ENCODE measurements around the gene ZFPM1.

Gene ZFPM1

GRCh38 chr16:88418869-88419268 lies 34.2 kb upstream of the ZFPM1 start:
- DNase-seq = no peak

DNA sequence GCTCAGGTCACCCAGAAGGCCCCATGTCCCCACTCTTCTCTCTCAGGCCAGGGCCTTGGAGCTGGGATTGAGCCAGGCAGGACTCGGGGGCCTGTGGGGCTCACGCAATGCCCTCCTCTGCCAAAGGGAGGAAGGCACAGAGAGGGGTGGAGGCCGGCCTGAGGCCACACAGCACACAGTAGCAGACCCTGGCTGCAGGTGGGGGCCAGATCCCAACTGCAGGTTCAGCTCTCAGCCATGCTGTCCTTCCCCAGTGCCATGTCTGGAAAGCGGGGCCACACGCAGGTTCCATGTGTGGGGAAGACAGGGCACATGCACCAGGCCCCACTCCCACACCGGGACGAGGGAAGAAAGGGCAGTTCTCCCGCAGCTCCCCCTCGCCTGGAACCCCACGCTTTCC lies 33.3 kb upstream of the ZFPM1 start:
- no peak for DNase-seq

DNA sequence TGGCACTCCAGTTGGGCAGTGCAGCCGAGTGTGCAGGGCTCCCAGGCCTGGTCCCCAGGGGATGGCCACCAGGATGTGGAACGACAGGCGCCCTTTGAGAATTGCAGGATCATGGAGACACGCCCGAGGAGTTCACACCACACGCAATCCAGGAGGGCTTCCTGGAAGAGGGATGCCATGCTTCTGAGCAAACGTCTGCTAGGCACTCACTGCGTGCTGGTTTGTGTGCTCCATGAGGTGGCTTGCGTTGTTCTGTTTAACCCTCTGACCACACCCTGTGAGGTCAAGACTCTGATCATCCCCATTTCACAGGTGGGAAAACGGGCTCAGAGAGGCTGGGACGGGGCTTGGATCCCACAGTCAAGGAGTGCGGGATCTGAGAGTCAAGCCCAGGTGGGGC lies 32.6 kb upstream of the ZFPM1 start:
- DNase-seq = no peak

DNA sequence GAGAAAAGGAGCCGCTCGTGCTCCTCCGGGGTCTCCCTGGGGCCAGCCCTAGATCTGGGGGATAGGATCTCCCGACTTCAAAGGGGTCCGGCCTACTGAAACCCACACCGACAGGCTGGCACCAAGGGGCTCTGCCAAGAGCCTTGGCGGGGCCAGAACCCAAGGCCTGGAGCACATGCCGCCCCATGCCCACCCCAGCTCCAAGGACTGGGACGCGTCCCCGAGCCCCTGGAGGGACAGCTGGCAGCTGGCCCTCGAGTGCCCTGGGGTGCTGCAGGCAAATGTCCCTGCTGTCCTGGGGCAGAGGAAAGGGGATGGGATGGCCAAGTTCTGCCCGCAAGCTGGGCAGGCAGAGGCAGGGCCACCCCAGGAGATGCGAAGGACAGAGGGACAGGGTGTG lies 31.8 kb upstream of the ZFPM1 start:
- no peak for DNase-seq

DNA sequence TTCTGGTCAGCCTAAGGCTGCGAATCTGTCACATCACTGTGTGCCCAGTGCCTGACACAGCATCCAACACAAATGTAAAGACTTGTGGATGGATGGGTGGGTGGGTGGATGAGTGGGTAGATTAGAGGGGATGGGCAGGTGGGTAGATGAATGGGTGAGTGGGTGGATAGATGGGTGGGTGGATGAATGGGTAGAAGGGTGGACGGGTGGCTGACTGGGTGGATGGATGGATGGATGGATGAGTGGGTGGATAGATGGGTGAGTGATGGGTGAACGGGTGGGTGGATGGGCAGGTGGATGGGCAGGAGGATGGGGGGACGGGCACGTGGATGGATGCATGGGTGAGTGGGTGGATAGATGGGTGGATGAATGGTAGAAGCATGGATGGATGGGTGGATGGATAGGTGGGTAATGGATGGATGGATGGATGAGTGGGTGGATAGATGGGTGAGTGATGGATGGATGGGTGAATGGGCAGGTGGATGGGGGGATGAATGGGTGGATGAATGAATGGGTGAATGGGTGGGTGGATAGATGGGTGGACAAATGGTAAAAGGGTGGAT lies 31.1 kb upstream of the ZFPM1 start:
- DNase-seq = no peak

DNA sequence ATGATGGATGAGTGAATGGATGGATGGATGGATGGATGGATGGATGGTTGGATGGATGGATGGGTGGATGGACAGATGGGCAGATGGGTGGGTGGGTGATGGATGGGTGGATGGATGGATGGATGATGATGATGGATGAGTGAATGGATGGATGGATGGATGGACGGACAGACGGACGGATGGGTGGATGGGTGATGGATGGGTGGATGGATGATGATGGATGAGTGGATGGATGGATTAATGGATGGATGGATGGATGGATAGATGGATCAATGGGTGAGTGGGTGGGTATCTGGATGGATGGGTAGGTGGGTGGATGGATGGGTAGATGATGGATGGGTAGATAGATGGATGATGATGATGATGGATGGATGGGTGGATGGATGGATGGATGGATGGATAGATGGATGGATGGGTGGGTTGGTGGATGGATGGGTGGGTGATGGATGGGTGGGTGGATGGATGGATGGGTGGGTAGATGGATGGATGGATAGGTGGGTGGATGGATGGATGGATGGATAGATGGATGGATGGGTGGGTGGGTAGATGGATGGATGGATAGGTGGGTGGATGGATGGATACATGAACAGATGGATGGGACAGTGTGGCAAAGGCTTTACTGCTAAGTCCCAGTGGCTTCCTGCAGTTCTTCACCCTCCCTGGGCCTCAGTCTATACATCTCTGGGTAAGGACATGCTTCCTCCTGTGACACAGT lies 30.2 kb upstream of the ZFPM1 start:
- no peak for DNase-seq

GRCh38 chr16:88423448-88423850 lies 29.6 kb upstream of the ZFPM1 start:
- no peak for DNase-seq

DNA sequence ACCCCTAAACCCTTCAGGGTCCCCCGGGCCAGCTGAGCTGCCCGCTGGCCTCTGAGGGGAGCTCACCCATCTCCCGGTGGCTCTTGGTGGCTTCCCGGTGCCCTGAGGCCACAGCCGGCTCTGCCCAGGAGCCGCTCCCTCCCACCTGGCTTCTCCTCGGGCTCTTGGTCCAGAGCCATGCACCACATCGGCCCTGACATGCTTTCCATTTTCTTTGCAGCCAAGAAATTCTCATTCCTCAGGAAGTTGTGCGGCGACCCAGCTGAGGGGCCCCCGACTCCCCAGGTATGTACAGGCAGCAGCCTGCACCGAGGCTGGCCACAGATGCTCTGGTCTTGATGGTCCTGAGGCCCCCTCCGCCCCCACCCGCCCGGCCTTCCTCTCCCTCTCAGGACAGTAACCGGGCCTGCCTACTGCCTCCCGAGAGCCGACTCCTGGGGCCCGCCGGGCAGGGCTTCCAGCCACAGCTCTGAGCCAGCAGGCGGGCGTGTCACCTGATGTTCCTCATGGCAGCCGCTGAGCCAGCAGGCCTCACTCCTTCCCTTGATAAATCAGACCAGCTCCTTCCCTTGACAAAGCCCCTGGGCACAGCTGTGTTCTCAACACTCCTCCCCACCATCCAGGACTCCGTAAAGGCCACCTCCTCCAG lies 28.4 kb upstream of the ZFPM1 start:
- DNase-seq = no peak

DNA sequence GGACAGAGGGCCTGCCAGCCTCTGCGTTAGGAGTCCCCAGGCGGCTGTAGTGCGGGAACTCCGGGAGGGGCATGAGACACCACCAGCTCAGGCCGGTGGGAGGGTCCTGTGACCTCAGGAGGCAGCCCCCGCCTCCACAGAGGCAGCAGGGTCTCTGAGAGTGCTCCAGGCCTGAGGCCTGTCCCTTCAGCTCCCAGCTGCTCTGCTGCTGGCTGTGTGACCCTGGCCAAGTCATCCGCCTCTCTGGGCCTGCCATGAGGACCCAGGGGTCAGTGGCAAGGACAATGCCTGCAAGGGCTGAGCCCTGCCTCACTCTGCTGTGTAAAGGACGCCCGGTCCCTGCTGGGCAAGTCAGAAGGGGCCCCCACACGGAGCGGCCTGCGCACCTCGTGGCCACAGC lies 27.1 kb upstream of the ZFPM1 start:
- no peak for DNase-seq

- DNase-seq = no peak
Observed at GRCh38 chr16:88427376-88427775, 25.7 kb upstream of the ZFPM1 start.

GRCh38 chr16:88428156-88428555 lies 24.9 kb upstream of the ZFPM1 start:
- DNase-seq = no peak

DNA sequence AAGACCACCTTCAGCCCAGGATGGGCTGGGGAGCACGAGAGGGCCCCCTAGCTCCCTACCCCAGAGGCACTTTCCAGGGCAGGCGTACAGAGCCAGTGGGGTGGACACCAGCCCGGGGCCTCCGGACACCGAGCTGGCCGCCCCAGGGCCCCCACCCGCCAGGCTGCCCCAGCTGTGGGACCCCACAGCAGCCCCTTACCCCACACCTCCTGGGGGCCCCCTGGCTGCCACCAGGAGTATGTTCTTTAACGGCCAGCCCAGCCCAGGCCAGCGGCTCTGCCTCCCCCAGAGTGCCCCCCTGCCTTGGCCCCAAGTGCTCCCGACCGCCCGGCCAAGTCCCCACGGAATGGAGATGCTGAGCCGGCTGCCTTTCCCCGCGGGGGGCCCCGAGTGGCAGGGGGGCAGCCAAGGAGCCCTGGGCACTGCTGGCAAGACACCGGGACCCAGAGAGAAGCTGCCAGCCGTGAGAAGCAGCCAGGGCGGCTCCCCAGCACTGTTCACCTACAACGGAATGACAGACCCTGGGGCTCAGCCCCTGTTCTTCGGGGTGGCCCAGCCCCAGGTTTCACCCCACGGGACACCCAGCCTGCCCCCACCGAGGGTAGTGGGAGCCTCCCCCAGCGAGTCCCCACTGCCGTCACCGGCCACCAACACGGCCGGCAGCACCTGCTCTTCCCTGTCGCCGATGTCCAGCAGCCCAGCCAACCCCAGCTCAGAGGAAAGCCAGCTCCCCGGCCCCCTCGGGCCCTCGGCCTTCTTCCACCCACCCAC lies 24.3 kb upstream of the ZFPM1 start:
- DNase-seq = no peak

DNA sequence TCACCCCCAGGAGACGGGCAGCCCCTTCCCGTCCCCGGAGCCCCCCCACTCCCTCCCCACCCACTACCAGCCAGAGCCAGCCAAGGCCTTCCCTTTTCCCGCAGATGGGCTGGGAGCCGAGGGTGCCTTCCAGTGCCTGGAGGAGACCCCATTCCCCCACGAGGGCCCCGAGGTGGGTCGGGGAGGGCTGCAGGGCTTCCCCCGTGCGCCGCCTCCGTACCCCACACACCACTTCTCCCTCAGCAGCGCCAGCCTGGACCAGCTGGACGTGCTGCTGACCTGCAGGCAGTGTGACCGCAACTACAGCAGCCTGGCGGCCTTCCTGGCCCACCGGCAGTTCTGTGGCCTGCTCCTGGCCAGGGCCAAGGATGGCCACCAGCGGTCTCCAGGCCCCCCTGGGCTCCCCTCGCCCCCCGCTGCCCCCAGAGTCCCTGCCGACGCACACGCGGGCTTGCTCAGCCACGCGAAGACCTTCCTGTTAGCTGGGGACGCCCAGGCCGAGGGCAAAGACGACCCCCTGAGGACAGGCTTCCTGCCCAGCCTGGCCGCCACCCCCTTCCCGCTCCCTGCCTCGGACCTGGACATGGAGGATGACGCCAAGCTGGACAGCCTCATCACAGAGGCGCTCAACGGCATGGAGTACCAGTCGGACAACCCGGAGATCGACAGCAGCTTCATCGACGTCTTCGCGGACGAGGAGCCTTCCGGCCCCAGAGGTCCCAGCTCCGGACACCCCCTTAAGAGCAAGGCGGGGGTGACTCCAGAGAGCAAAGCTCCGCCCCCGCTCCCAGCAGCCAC lies 23.5 kb upstream of the ZFPM1 start:
- DNase-seq = no peak

GRCh38 chr16:88430185-88430523 lies 22.9 kb upstream of the ZFPM1 start:
- DNase-seq = no peak

- DNase-seq = no peak
Observed at GRCh38 chr16:88430524-88431446, 22.3 kb upstream of the ZFPM1 start.

- DNase-seq = no peak
Observed at GRCh38 chr16:88431651-88432050, 21.4 kb upstream of the ZFPM1 start.

- DNase-seq = no peak
Observed at GRCh38 chr16:88432174-88432573, 20.9 kb upstream of the ZFPM1 start.

DNA sequence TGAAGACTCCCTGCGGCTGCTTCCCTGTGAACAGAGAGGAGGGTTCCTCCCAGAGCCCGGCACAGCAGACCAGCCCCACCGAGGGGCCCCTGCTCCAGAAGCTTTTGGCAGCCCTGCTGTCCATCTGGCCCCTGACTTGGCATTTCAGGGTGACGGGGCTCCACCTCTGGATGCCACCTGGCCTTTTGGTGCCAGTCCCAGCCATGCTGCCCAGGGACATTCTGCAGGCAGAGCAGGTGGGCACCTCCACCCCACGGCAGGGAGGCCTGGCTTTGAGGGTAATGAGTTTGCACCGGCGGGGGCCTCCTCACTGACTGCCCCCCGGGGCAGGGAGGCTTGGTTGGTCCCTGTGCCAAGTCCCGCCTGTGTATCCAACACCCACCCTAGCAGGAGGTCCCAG lies 20.3 kb upstream of the ZFPM1 start:
- DNase-seq = no peak

GRCh38 chr16:88433632-88434352 lies 19.3 kb upstream of the ZFPM1 start:
- no peak for DNase-seq

GRCh38 chr16:88434353-88434690 lies 18.8 kb upstream of the ZFPM1 start:
- no peak for DNase-seq

- DNase-seq = no peak
Observed at GRCh38 chr16:88434746-88435145, 18.3 kb upstream of the ZFPM1 start.
